A673 (cell line): ENCODE measurements around the gene S100A9. TPM values are rescaled to one million over a fixed set of nuclear protein-coding genes. Genes with fewer than 3 reads are reported as not detected.

Experiments used
- total RNA-seq: library from RNA; stranded (reverse); gene quantifications from 2 replicates; pipeline ENCODE4 v1.2.3, GENCODE V29; 2021

Gene S100A9
- total RNA-seq, 1 experiment from 2014 or later, result not detected

Other genes with a start within 250 kb of the S100A9 start
- not detected in 2 replicates for gene SPRR2F, start 244.3 kb upstream of the S100A9 start, total RNA-seq
- gene SPRR2G, start 207.0 kb upstream of the S100A9 start, total RNA-seq, result not detected in 2 replicates
- gene LELP1, start 154.4 kb upstream of the S100A9 start, total RNA-seq, result not detected in 2 replicates
- not detected in 2 replicates for gene PRR9, start 140.3 kb upstream of the S100A9 start, total RNA-seq
- not detected in 2 replicates for gene LORICRIN, start 98.2 kb upstream of the S100A9 start, total RNA-seq
- not detected in 2 replicates for gene PGLYRP3, start 44.9 kb upstream of the S100A9 start, total RNA-seq
- not detected in 2 replicates for gene PGLYRP4, start 9.0 kb upstream of the S100A9 start, total RNA-seq
- gene S100A12, start 17.8 kb downstream of the S100A9 start, total RNA-seq, result not detected in 2 replicates
- gene S100A8, start 33.2 kb downstream of the S100A9 start, total RNA-seq, result not detected in 2 replicates
- gene S100A7A, start 58.7 kb downstream of the S100A9 start, total RNA-seq, result not detected in 2 replicates
- gene S100A7, start 102.8 kb downstream of the S100A9 start, total RNA-seq, result not detected in 2 replicates
- gene S100A6, start 178.1 kb downstream of the S100A9 start, total RNA-seq, result 73.6 and 106 TPM in 2 replicates
- not detected in 2 replicates for gene S100A5, start 183.1 kb downstream of the S100A9 start, total RNA-seq
- 17.8 and 20.0 TPM in 2 replicates for gene S100A4, start 188.0 kb downstream of the S100A9 start, total RNA-seq
- 0.61 and 0.99 TPM in 2 replicates for gene S100A3, start 191.4 kb downstream of the S100A9 start, total RNA-seq
- gene S100A2, start 208.0 kb downstream of the S100A9 start, total RNA-seq, result 2.4 and 4.5 TPM in 2 replicates